GM12872 (cell line): ENCODE results near the gene DOK6.

Experiments used
- TF ChIP-seq, protein P1 (sequence below): IDR thresholded peaks from 3 replicates; pipeline ENCODE4 v1.5.1; 2011; ENCODE audit warnings: low read depth, mild to moderate bottlenecking, low read length, moderate library complexity; ENCODE audit not compliant: insufficient read depth

The DOK6 gene

DNA sequence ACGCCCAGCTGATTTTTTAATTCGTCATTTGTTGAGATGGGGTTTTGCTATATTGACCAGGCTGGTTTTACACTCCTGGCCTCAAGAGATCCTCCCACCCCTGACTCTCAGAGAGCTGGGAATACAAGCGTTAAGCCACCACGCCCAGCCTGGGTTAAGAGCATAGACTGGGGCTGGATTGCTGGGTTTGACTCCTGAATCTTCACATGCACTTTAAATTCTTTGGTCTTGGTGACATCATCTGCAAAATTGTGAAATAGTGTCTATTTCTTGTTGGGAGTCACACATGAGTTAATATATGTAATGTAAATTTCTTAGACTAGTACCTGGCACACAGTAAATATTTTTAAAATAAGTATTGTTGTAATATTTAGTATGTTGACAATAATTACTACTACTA is 257.4 kb downstream of the DOK6 start:
- TF ChIP-seq, protein P1, sequence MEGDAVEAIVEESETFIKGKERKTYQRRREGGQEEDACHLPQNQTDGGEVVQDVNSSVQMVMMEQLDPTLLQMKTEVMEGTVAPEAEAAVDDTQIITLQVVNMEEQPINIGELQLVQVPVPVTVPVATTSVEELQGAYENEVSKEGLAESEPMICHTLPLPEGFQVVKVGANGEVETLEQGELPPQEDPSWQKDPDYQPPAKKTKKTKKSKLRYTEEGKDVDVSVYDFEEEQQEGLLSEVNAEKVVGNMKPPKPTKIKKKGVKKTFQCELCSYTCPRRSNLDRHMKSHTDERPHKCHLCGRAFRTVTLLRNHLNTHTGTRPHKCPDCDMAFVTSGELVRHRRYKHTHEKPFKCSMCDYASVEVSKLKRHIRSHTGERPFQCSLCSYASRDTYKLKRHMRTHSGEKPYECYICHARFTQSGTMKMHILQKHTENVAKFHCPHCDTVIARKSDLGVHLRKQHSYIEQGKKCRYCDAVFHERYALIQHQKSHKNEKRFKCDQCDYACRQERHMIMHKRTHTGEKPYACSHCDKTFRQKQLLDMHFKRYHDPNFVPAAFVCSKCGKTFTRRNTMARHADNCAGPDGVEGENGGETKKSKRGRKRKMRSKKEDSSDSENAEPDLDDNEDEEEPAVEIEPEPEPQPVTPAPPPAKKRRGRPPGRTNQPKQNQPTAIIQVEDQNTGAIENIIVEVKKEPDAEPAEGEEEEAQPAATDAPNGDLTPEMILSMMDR = no peak

DNA sequence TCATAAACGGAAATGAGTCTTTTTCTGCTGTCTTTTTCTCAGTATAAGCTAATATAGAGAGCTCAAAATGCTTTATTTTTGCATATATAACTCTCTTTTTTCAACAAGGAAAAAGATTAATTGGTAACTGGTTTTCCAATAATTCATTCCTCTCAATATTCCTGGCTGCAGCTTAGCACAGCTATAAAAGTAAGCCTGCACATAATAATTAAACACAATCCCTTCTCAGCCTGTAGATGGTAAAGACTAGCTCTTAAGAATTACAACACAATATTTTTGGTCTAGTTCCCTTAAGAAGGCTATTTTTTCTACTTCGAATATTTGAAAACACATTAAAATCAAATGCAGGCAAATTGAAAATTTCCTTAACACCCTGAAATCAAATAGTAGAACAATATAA is 258.0 kb downstream of the DOK6 start:
- TF ChIP-seq, protein P1 = no peak

DNA sequence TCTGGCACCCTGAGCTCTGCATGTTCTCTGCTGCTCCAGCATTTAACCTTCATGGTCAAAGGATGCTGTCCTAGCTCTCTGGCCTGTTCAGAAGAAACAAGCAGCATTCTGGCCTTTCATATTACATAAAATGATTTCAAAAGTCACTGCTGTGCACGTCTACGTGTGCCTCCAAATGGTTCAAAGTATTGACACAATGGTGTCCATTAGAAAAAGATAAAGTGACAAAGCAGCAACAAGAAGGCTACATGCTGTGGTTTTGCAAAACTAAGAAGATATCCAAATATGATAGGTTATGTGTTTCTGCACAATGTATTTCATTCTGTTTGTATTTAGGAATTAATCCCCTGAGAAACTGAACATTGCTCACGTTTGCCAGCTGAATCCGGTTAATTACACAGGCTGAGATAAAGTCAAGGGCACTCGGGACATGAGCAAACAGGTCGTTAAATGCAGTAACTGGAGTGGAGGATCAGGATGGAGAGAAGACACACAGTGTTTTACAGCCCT is 258.5 kb downstream of the DOK6 start:
- TF ChIP-seq, protein P1 = no peak

DNA sequence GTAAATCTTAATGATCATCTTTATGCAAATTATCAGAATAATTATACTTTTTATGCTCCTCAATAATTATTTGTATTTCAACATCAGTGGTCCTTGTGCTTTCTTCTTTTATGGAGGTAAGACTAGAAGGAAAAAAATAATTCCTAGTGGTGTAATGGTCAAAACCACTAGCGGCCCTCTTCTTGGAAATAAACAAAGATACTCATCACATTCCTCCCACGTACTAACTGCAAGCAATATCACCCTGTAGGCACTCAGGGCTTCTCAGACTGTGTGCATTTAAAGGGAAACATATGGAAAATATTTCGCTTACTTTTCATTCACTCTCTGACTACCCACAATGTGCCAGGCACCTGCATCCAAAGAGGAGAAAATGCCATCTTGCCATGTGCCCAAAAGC is 263.7 kb downstream of the DOK6 start:
- TF ChIP-seq, protein P1 = no peak

DNA sequence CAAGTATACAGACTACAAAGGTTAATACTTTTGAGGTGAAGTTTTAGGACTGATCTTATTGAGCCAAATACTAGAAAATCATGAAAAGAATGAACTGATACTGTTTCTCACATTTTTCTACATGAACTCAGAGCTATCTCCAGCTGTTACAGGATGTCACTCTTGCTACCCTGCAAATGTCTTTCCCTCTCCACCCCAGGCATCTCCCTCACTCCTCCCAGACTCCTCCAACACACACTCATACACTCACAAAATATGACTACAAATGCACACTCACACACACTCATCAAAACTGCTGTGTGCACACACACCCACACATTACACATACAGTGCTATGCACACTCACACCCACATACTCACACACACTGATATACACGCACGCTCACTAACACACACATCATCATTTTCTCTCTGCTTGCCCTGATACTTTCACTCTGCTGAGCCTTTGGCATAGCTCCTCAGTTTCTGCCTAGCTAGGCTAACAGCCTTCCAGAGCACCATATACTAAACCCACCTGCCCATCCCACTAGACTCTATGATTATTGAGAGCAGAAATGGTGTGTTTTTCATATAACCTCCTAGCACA is 273.7 kb downstream of the DOK6 start:
- TF ChIP-seq, protein P1 = no peak

DNA sequence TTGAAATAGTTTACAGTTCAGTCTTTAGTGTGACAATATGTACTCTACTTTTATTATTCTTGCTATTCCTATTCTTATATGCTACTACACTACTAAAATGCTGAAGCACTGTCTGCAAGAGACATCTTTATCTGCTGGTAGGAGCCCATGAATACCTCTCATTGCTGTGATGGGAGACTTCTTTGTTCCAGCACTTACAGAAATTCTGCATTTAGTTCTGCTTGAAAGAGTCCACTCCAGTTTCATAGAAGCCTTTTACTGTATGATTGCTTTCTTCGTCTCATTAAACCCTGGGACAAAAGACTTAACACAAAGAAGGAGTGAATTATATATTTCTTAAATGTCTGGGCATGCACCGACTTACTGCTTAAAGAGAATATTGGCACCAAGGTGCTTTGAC is 274.3 kb downstream of the DOK6 start:
- TF ChIP-seq, protein P1 = no peak

DNA sequence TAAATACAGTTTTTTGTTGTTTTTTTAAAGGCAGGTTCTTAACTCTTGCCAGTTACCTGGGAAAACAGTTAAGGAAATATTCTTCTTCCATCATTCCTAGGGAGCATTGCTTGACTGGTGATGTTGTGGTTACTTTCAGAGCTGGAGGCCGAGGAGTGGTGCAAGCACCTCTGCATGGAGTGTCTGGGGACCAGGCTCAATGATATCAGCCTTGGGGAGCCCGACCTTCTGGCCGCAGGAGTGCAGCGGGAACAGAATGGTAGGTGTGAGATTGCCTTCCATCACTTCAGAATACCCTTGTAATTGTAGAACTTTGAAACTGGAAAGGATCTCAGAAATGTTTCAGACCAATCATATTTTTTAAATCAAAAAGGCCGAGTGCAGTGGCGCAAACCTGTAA is 276.9 kb downstream of the DOK6 start:
- TF ChIP-seq, protein P1 = no peak
